Fibroblast of the aortic adventitia (primary cell): Measurements from ENCODE around the gene RAB10. TPM values are rescaled to one million over a fixed set of nuclear protein-coding genes. Genes with fewer than 3 reads are reported as not detected.

Source experiments
- DNase-seq: peaks from one replicate; pipeline ENCODE4 v3.0.0-alpha.2; 2010; ENCODE audit warnings: low read depth
- H3K4me3 ChIP-seq: 2 replicates; pipeline ENCODE4 v1.5.1; 2011; ENCODE audit warnings: low read depth, mild to moderate bottlenecking, control low read depth, low read length, moderate library complexity
- total RNA-seq: library from RNA; depleted of rRNA; stranded (reverse); fragments of >200 nt; gene quantifications from 2 replicates; pipeline ENCODE4 v1.2.3, GENCODE V29; 2012; ENCODE audit warnings: low replicate concordance
- TF ChIP-seq, protein P1 (sequence below): IDR thresholded peaks from 2 replicates; pipeline ENCODE4 v1.5.1; 2011; ENCODE audit warnings: mild to moderate bottlenecking, low read length, control low read depth, inconsistent platforms; ENCODE audit not compliant: insufficient read depth

RAB10 gene
- total RNA-seq, 1 donor = 234 TPM

DNA sequence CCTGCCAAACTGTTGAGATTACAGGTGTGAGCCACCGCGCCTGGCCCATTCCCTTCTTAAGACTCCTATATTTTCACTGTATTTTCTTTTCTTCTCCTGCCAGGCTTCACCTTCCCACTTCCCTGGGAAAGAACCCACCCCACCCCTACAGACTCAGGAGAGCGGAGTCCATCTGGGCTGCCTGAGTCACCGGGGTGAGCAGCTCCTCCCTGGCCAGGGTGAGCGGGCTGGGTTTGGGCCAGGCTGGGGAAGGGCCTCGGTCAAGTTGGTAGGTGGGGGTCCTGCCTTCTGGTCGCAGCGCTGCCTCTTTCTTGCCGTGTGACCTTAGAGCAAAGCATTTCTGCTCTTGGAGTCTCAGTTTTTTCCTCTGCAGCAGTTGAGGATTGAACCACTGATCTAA, 136.9 kb downstream of the RAB10 start:
- TF ChIP-seq, protein P1, sequence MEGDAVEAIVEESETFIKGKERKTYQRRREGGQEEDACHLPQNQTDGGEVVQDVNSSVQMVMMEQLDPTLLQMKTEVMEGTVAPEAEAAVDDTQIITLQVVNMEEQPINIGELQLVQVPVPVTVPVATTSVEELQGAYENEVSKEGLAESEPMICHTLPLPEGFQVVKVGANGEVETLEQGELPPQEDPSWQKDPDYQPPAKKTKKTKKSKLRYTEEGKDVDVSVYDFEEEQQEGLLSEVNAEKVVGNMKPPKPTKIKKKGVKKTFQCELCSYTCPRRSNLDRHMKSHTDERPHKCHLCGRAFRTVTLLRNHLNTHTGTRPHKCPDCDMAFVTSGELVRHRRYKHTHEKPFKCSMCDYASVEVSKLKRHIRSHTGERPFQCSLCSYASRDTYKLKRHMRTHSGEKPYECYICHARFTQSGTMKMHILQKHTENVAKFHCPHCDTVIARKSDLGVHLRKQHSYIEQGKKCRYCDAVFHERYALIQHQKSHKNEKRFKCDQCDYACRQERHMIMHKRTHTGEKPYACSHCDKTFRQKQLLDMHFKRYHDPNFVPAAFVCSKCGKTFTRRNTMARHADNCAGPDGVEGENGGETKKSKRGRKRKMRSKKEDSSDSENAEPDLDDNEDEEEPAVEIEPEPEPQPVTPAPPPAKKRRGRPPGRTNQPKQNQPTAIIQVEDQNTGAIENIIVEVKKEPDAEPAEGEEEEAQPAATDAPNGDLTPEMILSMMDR = no peak
- no peak for DNase-seq
- H3K4me3 ChIP-seq = no peak overlapping the region

DNA sequence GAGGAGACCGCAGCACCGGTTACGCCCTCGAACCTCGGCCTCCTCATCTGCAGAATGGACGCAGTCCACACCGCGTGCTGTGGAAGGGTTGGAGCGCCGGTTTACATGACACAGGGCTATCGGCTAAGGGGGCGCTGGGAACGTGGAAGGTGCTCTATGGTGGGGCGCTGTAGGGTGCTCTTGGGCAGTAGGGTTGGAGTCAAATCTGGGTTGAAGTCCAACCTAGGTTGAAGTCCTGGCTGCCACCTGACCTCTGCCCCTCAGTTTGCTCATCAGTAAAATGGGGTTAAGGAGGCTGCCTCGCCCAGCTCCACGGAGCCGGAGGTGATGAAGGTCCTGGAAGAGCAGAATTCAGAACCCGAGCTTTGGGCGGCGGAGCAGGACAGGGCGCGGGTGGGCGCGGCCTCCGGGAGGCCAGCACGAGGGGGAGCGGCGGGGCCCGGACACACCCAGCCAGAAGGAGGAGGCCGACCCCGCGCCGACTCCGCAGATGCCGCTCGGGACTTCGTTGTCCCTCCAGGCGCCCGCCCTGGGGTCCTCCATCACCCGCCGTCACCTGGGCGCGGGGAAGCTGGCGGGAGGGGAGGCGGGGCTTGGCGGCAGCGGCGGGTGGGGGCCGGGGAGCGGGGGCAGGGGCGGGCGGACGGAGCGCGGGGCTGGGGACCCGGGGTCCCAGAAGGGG, 138.4 kb downstream of the RAB10 start:
- peak overlapping the region; percentile 35 for H3K4me3 ChIP-seq

DNA sequence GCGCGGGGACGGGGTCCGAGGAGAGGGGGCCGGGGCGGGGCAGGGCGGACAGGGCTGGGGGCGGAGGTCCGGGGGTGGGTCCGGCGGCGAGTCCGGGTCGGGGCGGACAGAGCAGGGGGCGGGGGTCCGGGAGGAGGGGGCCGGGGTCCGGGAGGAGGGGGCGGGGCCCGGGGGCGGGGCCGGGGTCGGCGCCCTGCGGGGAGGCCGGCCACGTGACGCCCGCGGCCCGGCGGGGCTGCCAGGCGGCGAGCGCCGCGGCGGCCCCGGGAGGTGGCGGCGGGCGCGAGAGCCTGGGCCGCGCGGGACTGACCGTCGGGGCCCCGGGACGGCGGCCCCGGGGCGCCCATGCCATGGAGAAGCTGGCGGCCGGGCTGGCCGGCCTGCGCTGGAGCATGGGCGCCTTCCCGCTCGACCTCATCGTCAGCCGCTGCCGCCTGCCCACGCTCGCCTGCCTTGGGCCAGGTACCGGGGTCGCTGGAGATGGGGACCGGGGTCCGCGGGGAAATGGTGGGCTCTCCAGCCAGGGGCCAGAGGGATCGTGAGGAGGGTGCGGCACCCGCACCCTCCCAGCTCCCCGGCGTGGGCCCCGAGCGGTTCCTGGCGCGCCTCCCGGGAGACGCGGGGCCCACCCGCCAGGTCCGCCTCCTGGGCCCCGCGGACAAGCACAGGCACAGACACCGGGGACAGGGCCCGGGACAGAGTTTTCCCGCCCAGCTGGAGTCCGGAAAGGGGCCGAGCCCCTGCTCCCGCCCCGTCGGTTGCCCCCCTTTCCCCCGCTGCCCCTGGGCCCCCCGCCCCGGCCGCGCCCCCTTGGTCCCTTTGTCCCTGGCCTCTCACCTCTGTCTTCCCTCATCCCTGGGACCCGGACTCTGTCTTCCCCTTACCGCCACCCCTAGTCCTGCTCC, 139.2 kb downstream of the RAB10 start, which contains the start of gene GAREM2:
GAREM2 (plus strand) TSS at position 218 of the 905 bp plus-strand sequence; CDS start at position 351, 133 bp downstream.
- TF ChIP-seq, protein P1 = no peak
- peak within 1 kb of the TSS; percentile 40 for H3K4me3 ChIP-seq
- no peak for DNase-seq

More for the DNA sequence above, 138.4 kb downstream of the RAB10 start:
- TF ChIP-seq, protein P1 = no peak
- DNase-seq = no peak

DNA sequence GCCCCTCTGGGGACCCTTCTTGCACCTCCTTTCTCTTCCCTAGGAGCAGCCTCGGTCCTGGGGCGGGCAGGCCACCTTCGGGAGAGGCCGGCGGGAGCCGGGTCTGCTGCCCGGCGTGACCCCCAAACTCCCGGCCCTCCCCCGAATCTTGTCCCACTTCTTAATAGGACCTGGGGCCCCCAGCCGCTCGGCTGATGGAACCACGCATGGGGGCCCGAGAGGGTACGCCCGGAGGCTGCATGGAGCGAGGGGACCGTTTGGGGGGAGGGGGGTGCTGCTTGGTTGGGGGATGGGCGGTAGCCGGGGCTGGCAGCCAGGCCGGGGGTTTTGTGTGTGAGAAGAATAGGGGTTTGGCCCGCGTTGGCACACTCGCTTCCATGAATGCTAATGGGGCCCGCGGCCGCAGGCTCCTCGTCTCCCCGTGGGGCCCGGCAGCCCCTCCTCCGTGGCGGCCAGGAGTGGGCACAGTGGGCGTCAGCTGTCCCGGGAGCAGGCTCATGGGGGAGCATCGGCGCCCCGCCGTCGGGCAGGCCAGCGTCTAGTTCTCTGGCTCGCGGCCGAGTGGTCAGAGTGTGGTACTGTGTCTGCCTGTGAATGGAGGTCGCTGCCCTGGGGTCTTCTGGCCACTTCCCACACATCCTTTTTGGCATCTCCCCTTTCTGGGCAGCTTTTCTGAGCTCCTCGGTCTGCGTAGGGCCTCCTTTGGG, 140.0 kb downstream of the RAB10 start:
- no peak overlapping the region for H3K4me3 ChIP-seq
- TF ChIP-seq, protein P1 = no peak
- DNase-seq = no peak

DNA sequence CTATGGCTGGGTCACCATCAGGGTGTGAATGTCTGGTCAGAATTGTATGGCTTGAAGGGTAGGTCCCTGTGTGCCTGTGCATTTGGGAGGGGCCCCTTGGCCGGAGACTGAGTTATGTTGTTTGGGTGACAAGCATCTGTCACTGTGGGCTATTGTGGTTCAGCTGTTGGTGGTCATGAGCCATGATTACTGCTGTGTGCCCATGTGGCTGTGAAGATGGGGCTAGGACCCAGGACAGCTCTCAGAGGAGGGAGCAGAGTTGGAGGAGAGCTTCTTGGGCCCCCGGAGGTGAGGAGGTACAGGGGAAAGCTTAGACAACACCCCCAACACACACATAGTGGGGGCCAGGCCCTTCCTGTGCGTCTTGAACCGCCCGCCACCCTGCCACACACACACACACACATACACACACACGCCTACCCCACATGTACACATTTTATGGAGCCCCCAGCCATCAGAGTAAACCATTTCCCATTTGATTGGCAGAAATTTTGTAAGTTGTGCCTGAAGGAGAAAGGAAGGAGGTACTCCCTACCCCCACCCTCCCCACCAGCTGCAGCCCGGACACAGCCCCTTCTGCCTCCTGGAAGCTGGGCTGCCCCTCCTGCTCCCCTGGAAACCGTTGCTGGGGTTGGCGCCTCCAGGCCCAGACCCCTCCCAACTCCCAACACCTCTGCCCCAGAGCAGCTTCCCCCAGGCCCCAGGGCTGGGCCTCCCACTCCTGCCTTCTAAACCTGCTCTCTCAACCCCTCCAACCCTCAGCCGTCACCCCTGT, 141.0 kb downstream of the RAB10 start:
- no peak for DNase-seq
- H3K4me3 ChIP-seq = no peak overlapping the region
- TF ChIP-seq, protein P1 = no peak
